IPS-NIHi7 (cell line): ENCODE results near the gene KIAA1671.

Experiments used
- DNase-seq: peaks from one replicate; pipeline ENCODE4 v3.0.0; 2012; ENCODE audit warnings: mixed read lengths; ENCODE audit errors: extremely low spot score

KIAA1671 gene

DNA sequence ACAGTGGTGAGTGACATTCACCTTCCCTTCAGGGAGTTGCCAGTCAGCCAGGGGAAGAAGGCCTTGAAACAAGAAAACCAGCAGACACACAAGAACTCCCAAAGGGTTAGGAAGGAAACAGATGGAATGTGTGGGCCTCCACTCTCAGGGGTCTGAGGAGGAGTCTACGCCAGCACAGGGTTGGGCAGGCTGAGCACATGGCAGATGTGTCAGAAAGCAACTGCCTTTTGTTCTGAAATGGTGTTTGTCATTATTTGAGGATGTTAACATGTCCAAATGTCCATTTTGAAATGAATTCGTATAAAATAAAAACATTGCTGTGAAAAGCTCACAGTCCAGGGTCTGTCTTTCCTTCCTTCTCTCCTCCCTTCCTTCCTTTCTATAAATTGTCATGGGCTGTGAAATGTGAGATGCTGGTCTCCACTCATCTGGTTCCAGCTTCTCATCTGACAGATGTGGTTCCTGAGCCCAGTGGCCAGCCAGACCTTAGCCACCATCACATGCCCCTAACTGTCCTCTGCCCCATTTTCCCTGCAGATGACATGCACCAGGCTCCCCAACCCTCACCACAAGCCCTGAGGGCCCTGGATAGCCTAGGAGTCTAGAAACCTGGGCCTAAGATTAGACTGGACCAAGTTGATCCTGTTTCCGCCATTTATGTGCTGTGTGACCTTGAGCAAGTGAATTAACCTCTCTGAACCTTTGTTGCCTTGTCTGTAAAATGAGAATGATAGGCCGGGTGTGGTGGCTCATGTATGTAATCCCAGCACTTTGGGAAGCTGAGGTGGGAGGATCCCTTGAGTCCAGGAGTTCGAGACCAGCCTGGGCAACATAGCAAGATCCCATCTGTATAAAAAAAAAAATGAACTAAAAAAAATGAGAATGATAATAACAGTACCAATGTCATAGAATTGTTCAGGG is 190.9 kb downstream of the KIAA1671 start:
- no peak for DNase-seq

DNA sequence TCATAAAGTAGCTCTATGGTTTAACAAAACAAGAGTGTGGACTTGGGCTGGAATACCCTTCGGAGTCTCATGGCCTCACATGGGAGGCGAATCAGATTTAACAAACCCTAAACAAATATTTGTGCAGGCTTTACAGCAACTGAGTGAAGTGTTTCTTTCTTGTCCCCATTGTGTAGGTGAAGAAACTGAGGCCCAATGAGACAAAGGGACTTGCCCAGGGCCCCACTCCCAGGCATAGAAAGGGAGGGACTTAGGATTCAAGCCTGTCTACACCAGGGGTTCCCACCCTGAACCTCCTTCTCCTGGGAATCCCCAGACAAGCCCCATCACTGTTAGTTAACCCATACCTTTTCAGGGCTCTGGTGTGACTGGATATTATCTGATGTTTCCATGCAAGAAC is 192.0 kb downstream of the KIAA1671 start:
- no peak for DNase-seq

DNA sequence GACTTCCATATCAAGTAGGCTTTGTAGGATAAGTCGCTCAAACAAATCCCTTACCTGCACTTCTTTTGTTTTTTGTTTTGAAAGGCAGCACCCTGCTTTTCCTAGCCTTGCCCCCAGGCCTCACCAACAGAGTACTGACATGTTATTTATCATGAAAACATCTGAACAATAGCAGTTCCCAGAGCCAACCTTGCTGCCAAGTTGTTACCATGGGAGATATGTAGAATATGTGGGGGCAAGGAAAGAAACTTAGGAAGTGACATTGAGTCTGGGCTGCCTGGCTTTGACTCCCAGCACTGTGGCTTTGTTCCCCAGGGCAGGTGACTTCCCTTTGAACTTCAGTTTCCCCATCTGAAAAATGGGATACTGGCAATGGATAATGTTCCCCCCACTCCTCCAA is 193.8 kb downstream of the KIAA1671 start:
- DNase-seq, result no peak

GRCh38 chr22:25146906-25147641 is 194.6 kb downstream of the KIAA1671 start:
- DNase-seq, result no peak

GRCh38 chr22:25147642-25147928 is 195.1 kb downstream of the KIAA1671 start:
- DNase-seq, result no peak

GRCh38 chr22:25148149-25148691 is 195.7 kb downstream of the KIAA1671 start:
- DNase-seq, result peak; percentile 49

DNA sequence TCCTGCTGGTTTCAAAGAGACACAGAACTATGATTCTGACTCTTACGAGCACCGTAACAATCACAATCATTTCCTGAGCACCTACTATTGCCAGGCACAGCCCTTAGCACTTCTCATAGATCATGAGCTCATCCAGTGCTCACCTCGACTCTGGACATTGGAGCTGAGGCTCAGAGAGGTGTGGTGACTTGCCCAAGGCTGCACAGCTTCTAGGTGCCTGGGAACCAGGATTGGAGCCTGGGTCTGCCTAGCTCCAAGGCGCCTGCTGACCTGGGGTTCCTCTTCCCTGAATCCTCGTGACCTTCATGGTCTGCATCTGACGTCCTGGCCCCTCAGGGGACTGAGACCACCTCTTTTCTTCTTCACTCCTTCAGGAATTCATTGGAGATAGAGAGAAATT is 196.5 kb downstream of the KIAA1671 start:
- DNase-seq, result no peak

GRCh38 chr22:25153961-25154666 is 201.6 kb downstream of the KIAA1671 start:
- peak; percentile 51 for DNase-seq

DNA sequence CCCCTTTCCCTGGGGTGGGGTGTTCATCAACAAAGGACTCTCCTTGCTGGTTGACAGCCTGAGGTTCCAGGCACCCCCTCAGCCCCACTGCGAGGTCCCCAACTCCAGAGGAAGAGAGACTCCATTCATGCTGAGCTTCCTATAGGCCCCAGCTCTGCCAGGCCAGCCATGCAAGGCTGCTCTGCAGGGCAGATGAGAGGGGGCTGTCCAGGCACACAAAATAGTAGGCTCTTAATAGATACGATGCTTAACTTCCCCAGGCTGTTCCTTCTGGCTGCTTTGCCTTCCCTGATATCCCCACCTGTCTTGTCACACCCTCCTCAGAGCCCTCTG is 202.1 kb downstream of the KIAA1671 start:
- no peak for DNase-seq

DNA sequence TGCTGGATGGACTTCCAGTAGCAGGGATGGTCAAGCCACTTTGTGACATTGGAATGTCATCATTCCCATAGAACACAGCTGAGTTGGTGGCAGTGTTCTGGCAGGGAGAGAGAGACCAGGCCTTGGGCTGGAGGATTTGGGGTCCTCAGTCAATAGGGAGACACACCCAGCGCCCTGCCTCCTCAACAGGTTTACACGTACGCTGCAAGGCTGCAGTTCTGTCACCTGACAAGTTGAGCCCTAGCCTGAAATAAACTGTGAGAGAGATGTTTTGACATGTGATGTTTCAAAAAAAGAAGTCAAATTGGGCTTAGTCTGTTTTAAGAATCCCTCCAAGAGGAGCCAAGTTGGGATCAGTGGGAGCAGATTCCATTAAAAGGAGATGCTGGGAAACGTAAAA is 204.2 kb downstream of the KIAA1671 start:
- no peak for DNase-seq

- DNase-seq, result no peak
These were observed 206.5 kb downstream of the KIAA1671 start for GRCh38 chr22:25159028-25159427.

GRCh38 chr22:25160120-25160996 is 207.8 kb downstream of the KIAA1671 start:
- no peak for DNase-seq

DNA sequence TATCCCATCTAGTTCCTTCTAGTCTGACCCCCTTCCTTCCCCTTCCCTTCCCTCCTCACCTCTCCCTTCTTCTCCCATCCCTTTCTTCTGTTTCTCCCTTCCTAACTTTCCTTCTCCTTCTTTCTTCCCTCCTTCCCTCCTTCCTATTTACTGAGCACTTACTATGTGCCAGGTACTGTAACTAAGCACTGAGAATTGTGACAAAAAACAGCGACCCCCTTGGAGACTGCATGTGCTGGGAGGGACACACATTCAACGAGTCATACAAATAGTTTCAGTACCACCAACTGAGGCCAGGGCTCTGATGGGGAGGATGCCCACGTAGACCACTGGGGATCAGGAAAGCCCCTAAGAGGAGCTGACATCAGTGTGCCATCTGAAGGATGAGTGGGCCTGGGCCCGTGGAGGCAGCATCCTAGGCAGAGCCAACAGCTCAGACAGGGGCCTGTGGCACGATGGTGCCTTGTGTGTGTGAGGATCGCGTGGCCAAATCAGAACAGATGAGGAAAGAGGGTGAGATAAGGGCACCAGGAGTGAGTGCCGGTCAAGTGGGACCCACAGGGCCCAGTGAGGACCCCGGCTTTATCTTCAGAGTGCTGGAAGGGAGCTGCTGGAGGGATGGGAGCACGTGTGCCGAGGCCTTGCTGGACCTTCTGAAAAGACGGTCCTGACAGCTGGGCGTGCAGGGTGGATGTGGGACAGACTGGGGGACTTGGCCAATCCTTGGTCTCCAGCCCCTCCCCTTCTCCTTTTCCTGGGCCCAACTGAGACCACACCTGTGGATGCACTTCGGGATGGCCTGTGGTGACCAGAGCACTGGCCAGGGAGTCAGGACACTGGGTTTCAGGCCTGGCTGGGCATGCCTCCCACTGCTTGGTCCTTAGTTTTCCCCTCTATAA is 208.8 kb downstream of the KIAA1671 start:
- no peak for DNase-seq

GRCh38 chr22:25161916-25162530 is 209.5 kb downstream of the KIAA1671 start:
- DNase-seq, result no peak

- DNase-seq, result no peak
These were observed 210.0 kb downstream of the KIAA1671 start for GRCh38 chr22:25162561-25162960.

DNA sequence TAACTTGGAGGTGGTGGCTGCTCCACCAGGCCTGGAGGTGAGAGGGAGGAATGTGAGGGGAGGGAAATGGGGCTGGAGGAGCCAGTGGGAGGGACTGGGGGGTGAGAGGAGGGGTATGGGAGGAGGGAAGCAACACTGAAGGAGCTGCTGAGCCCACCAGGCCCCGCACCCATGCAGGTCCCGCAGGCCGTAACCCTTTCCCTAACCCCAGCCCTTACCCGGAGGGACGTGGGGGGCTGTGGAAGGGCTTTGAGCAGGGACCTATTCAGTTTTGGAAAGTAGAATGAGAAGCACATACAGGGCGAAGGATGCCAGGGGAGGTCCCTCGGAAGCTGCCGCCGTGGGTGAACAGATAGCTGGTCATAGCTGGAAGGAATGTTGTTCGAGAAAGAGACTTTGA is 213.3 kb downstream of the KIAA1671 start:
- no peak for DNase-seq

GRCh38 chr22:25166266-25167040 is 213.9 kb downstream of the KIAA1671 start:
- DNase-seq, result no peak

DNA sequence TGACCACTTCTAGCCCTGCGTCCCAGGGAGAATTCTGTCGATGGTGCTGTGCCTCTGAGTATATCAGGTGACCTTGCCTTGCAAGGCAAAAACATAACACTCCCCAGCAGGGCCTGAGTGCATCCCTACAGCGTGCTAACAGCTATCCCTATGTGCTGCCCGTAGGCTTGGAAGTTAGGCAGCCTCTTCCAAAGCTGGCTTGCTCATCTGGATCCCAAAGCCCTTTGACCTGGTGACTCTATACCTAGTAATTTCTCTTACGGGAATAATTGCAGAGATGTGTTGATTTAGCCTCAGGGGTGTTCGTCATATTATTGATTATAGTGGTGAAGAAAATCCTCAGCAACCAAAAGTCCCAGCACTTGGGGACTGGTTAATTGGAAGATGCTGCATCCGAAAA is 214.6 kb downstream of the KIAA1671 start:
- no peak for DNase-seq
